Heart left ventricle (tissue), 16 donors: Measurements from ENCODE around the gene NCOA6. TPM values are rescaled to one million over a fixed set of nuclear protein-coding genes. Genes with fewer than 3 reads are reported as not detected.

Source experiments
- ATAC-seq, 4 donors: fragments of 200-7000 bp; cut with Tn5 transposase; one replicate each; pipeline ENCODE4 v1.9.1; 2020 to 2022; ENCODE audit warnings: moderate library complexity in 4 of 4, mild to moderate bottlenecking in 3 of 4, moderate number of reproducible peaks in 1 of 4
- DNase-seq, 5 donors: peaks; one replicate each; pipeline ENCODE4 v3.0.0-alpha.2; 2020
- H3K27ac ChIP-seq, 12 donors: fragments of 200-600 bp; sonication (generic) in 4 of 12; one replicate each; pipeline versions ENCODE4 v1.5.0 to v1.8.0; 2016 to 2022; ENCODE audit warnings: mild to moderate bottlenecking in 2 of 12
- H3K27me3 ChIP-seq, 9 donors: fragments of 200-600 bp; sonication (generic) in 2 of 9; one replicate each; pipeline versions ENCODE4 v1.5.1 to v1.8.0; 2016 to 2022; ENCODE audit warnings: mild to moderate bottlenecking in 3 of 9
- H3K36me3 ChIP-seq, 9 donors: fragments of 200-600 bp; sonication (generic) in 2 of 9; one replicate each; pipeline versions ENCODE4 v1.5.0 to v1.8.0; 2018 to 2022; ENCODE audit warnings: mild to moderate bottlenecking in 2 of 9
- H3K4me1 ChIP-seq, 12 donors: fragments of 200-600 bp; sonication (generic) in 4 of 12; one replicate each; pipeline versions ENCODE4 v1.5.0 to v1.8.0; 2016 to 2022; ENCODE audit warnings: mild to moderate bottlenecking in 3 of 12
- H3K4me3 ChIP-seq, 12 donors: fragments of 200-600 bp; sonication (generic) in 4 of 12; one replicate each; pipeline versions ENCODE4 v1.5.0 to v1.8.0; 2017 to 2022; ENCODE audit warnings: mild to moderate bottlenecking in 9 of 12, moderate library complexity in 4 of 12
- H3K9me3 ChIP-seq, 12 donors: fragments of 200-600 bp; sonication (generic) in 4 of 12; one replicate each; pipeline versions ENCODE4 v1.5.0 to v1.8.0; 2016 to 2022; ENCODE audit warnings: mild to moderate bottlenecking in 1 of 12
- POLR2A ChIP-seq, 2 donors: fragments of 450-650 bp; IDR thresholded peaks; one replicate each; pipeline ENCODE4 v1.6.1; 2017; ENCODE audit warnings: antibody characterized with exemption in 2 of 2, mild to moderate bottlenecking in 2 of 2, moderate library complexity in 2 of 2
- WGBS, 4 donors: extraction: QIAGEN DNeasy Blood & Tissue Kit in 2 of 4; methylation state at CpG; one replicate each; pipeline versions ENCODE4 v1.1.5 to v1.1.7; 2013 to 2018; 5-methylcytosine and 5-hydroxymethylcytosine counted together
- intact Hi-C, 10 donors: fragments of 100-400 bp; cut with DNase I; formaldehyde crosslinking; loops; one replicate each; pipeline versions ENCODE4 v1.11.1 to v1.14.2; 2022
- long read RNA-seq, 3 donors: library from polyadenylated mRNA; unstranded; transcript quantifications; one replicate each; pipeline ENCODE4 v2.0.0, GENCODE V29; 2020 to 2021
- polyA plus RNA-seq, 2 donors: library from polyadenylated mRNA; stranded (reverse); fragments of 200-250 nt; gene quantifications; one replicate each; pipeline ENCODE4 v1.2.3, GENCODE V29; 2013
- total RNA-seq, 9 donors: library from RNA; depleted of rRNA in 2 of 9; stranded (reverse); fragments of >200 nt in 2 of 9; fragmentation: NEBNext Ultra II Directional in 3 of 9; extraction: Animal tissue kit (Norgen Biotek cat#: 25700) in 3 of 9; gene quantifications; one replicate each; pipeline versions ENCODE4 v1.1.0 to v1.2.4, GENCODE V29; 2016 to 2023
- TF ChIP-seq, protein P1 (sequence below), 12 donors: fragments of 200-600 bp; sonication (generic) in 4 of 12; IDR thresholded peaks; one replicate each; pipeline versions ENCODE4 v1.5.0 to v1.8.0; 2018 to 2022; ENCODE audit warnings: antibody characterized with exemption in 12 of 12, mild to moderate bottlenecking in 5 of 12
- donor health status: ischemic (EF 13 %, LVEDD 7.1; RV severe dilation, severe dysfunction).
- donor health status: healthy with polysubstance abuse.
- donor health status: DM: no; HTN: yes; CAD: no.
- donor health status: DM: no; HTN: no; CAD: no.
- donor health status: ischemic (EF 25% LVEDD 6.9; RV normal size, moderate dysfunction).
- donor health status: ischemic (EF 25% LVEDD 5.7; RV mildly dilated, moderate dysfunction).
- donor health status: healthy.
- donor health status: DM: yes; HTN: yes; CAD: no.
- donor health status: ischemic (EF 35%, LVEDD 5.7; RV mildly dilated, moderate dysfunction).
- donor health status: nonischemic (EF 11% LVEDD 7.7; RV severe dilation, severe dysfunction).
- donor health status: DM: yes; HTN: yes; CAD: no.
- donor health status: PGD.
- donor health status: ischemic (EF 29% LVEDD 5.4; RV normal size, mild dysfunction).
- donor health status: nonischemic (EF 23%, LVEDD 6.1; RV moderate dilation, normal function).

Gene NCOA6
- total RNA-seq = 10 to 100 TPM; 13.0 to 34.0 (median 19.9) TPM
- polyA plus RNA-seq = 10 to 100 TPM; 13.9 to 22.7 TPM
- long read RNA-seq, donor 1, partial matches to known transcripts = 4 of 12 reads
- long read RNA-seq, donor 1, other reads (novel, unspliced or antisense) = 8 of 12 reads
- long read RNA-seq, donor 2, partial matches to known transcripts = 6 of 9 reads
- long read RNA-seq, donor 2, other reads (novel, unspliced or antisense) = 3 of 9 reads
- long read RNA-seq, donor 3, partial matches to known transcripts = 7 of 14 reads
- long read RNA-seq, donor 3, other reads (novel, unspliced or antisense) = 7 of 14 reads

DNA sequence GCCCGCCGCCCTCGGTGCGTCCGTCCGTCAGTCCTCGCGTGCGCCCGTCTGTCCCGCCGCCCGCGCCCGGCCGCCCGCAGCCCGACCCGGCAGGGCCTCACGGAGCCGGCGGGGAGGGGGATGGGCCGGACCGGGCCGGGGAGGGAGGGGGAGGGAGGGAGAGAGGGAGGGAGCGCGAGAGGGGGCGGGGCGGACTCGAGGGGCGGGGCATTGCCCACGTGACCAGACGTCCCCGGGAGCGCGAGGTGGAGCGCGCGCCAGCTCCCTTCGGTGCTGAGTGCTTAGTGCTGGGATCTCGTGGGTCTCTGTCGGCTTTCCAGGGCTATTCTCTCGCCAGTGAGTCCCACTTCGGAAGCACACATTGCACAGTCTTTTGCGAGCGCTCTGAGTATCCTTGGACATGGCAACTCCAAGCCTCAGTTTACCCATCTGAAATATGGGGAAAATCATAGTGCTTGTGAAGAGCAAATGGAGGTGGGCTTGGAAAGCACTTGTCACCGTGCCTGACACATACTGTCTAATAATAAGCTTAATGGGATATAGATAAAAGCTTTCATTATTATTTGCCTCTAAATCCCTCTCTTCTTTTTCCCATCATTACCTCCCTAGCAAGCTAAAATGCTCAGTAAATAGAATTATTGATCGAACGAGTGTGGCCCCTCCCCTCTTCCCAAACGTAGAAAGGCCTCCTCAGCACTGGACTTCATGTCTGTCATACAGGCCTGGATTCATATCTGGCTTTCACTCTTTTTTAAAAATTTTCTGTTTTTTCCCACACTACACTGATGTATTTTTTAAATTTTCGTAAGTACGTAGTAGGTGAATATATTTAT, at the start of gene NCOA6:
Gene NCOA6 (minus strand): TSS at position 122 of the 833 bp plus-strand sequence. CDS start 43,296 bp downstream, outside the sequence.
- ATAC-seq (peak; percentile 81 to 93 (median 84)), DNase-seq (peak; percentile 88 to 94 (median 92))
- H3K9me3 ChIP-seq = no peaks in the 10 kb centered on the region
- WGBS, 4 donors = 7 to 20% (median 9%) methylated on average over 17 to 52 of the region's 52 CpGs
- peak within 1 kb of the TSS; percentile 72 to 99 (median 88) for H3K4me3 ChIP-seq
- TF ChIP-seq, protein P1, sequence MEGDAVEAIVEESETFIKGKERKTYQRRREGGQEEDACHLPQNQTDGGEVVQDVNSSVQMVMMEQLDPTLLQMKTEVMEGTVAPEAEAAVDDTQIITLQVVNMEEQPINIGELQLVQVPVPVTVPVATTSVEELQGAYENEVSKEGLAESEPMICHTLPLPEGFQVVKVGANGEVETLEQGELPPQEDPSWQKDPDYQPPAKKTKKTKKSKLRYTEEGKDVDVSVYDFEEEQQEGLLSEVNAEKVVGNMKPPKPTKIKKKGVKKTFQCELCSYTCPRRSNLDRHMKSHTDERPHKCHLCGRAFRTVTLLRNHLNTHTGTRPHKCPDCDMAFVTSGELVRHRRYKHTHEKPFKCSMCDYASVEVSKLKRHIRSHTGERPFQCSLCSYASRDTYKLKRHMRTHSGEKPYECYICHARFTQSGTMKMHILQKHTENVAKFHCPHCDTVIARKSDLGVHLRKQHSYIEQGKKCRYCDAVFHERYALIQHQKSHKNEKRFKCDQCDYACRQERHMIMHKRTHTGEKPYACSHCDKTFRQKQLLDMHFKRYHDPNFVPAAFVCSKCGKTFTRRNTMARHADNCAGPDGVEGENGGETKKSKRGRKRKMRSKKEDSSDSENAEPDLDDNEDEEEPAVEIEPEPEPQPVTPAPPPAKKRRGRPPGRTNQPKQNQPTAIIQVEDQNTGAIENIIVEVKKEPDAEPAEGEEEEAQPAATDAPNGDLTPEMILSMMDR (IDR thresholded peaks at IDR 0.05) = no peak
- no peak for TF ChIP-seq POLR2A (IDR thresholded peaks at IDR 0.05)
- H3K36me3 ChIP-seq = no peaks in the 10 kb centered on the region
- no peaks in the 10 kb centered on the region for H3K27me3 ChIP-seq
- H3K27ac ChIP-seq = peak within 1 kb of the TSS; percentile 89 to 97 (median 91)
- intact Hi-C loops = loop anchor here in 1 of 10 donors (10.0 kb wide), 1 partner anchor 629 kb away; the partner anchor contains the start of gene CEP250
- peaks cover 3 to 39% (median 30%) of the 10 kb centered on the region in 12 donors for H3K4me1 ChIP-seq

DNA sequence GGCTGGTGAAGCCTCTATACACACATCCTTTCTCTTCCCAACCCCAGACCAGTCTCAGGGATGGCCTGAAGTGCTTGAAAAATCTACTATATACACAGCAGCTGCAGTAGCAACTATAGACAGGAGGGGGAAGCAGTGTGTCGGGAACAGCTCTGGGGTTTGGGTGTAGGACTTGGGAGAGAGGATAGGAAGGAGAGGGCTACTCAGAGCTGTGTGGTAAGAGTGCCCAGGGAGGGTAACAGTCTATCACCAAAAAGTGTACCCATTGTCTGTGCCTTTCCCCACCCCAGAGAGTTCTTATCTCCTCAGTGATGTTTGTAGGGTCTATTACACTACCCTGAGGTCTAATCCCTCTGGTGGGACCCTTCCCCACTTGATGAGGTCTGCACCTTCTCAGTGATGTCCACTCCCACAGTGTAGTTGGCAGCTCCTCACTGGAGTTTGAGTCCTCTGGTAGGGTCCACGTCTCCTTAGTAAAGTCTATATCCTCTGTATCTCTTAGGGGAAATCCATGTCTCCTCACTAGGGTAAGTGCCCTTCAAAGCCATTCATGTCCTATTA, 48.7 kb upstream of the NCOA6 start:
- Histone ChIP-seq H3K27ac (peak overlapping the region in 11 of 12 donors; percentile 15 to 95 (median 84)), H3K27me3 (no peaks in the 10 kb centered on the region), H3K36me3 (no peaks in the 10 kb centered on the region), H3K4me1 (peaks cover 2 to 61% (median 38%) of the 10 kb centered on the region in 12 donors), H3K4me3 (no peak overlapping the region), H3K9me3 (no peaks in the 10 kb centered on the region)
- TF ChIP-seq, protein P1 (IDR thresholded peaks at IDR 0.05) = peak; percentile 67 to 91 (median 82)
- TF ChIP-seq POLR2A (IDR thresholded peaks at IDR 0.05) = no peak
- intact Hi-C loops = loop anchor here (1.0 to 10.0 kb wide), 14 partner anchors 81 to 401 kb away; partner anchors contain the start of genes GSS (in 6 of the 10), MYH7B (in 6 of the 10), TRPC4AP (in 4 of the 10) and MMP24OS (in 2 of the 10)
- ATAC-seq = peak; percentile 22 to 54 (median 52)
- 18 to 30% (median 24%) methylated on average over 2 of the region's 2 CpGs for WGBS, 4 donors
- DNase-seq = peak in 4 of 5 donors; percentile 75 to 81 (median 78)

DNA sequence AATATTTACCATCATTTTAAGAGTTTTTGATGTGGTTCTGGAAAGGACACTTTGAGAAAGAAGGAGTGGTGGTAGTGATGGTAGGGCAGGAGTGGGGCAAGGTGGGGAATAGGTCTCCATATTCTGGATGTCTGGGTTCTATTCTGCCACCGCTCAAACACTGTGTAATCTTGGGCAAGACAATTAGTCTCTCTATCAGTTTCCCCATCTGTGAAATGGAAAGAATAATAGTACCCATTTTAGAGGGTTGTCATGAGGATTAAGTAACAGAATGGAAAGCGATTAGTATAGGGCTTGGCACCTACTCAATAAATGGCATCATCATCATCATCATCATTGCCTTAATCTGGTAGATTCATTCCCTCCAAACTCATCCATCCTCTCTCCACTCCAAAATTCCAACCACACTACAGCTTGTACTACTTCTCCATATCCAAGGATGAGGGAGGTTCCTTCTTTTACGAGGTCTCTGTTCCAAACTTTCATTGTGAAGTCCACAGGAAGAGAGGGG, 48.2 kb upstream of the NCOA6 start:
- H3K27me3 ChIP-seq = no peaks in the 10 kb centered on the region
- ATAC-seq = no peak
- H3K27ac ChIP-seq = peak overlapping the region in 5 of 12 donors; percentile 44 to 95 (median 79)
- intact Hi-C loops = loop anchor here (1.0 to 10.0 kb wide), 15 partner anchors 81 to 401 kb away; partner anchors contain the start of genes GSS (in 7 of the 10), MYH7B (in 7 of the 10), TRPC4AP (in 5 of the 10) and MMP24OS (in 2 of the 10)
- TF ChIP-seq, protein P1 (IDR thresholded peaks at IDR 0.05) = no peak
- TF ChIP-seq POLR2A (IDR thresholded peaks at IDR 0.05) = no peak
- H3K4me3 ChIP-seq = peak overlapping the region in 2 of 12 donors; percentile 75 to 76
- no peak for DNase-seq
- H3K9me3 ChIP-seq = no peaks in the 10 kb centered on the region
- WGBS, 4 donors = 50 to 62% (median 54%) methylated on average over 3 of the region's 3 CpGs
- H3K36me3 ChIP-seq = no peaks in the 10 kb centered on the region
- peaks cover 2 to 61% (median 38%) of the 10 kb centered on the region in 12 donors for H3K4me1 ChIP-seq
